IMR-90 (cell line): Measurements from ENCODE around the gene PLEK. TPM values are rescaled to one million over a fixed set of nuclear protein-coding genes. Genes with fewer than 3 reads are reported as not detected.

Experiments
- ATAC-seq: fragments of 200-7000 bp; cut with Tn5 transposase; 2 replicates; pipeline ENCODE4 v1.9.1; 2020; ENCODE audit warnings: low read depth, mild to moderate bottlenecking, moderate library complexity
- BruUV-seq: library from RNA; stranded (reverse); fragments of 400-500 nt; replicated peaks from 2 replicates; lab custom pipeline; 2021; lab: Mats Ljungman, UMichigan
- CTCF ChIA-PET: fragments of 300-600 bp; formaldehyde crosslinking; extraction: SDS; loops from one replicate; lab custom pipeline; 2021; ENCODE audit warnings: antibody characterized with exemption; lab: Yijun Ruan, JAX
- POLR2A ChIA-PET: fragments of 300-600 bp; sonication (Branson Sonifier 250); formaldehyde crosslinking; loops from one replicate; lab custom pipeline; 2022; ENCODE audit warnings: antibody characterized with exemption; ENCODE audit not compliant: unreplicated experiment; lab: Charles Lee
- DNase-seq: peaks from one replicate; pipeline ENCODE4 v3.0.0; 2013
- H2AFZ ChIP-seq: replicated peaks from 2 replicates; pipeline ENCODE3; 2013; ENCODE audit warnings: low read length, mild to moderate bottlenecking; ENCODE audit not compliant: poor library complexity
- H2AK5ac ChIP-seq: 2 replicates; pipeline ENCODE4 v1.6.1; 2013; ENCODE audit warnings: low read depth, low read length, inconsistent platforms
- H2AK9ac ChIP-seq: replicated peaks from 2 replicates; pipeline ENCODE3; 2013; ENCODE audit warnings: mild to moderate bottlenecking, low read depth, low read length, moderate library complexity; ENCODE audit not compliant: poor library complexity
- H2BK120ac ChIP-seq: 2 replicates; pipeline ENCODE4 v1.6.1; 2013; ENCODE audit warnings: low read depth, low read length, inconsistent platforms
- H2BK15ac ChIP-seq: 3 replicates; pipeline ENCODE4 v1.6.1; 2013; ENCODE audit warnings: low read depth, low read length, inconsistent platforms
- H2BK20ac ChIP-seq: 2 replicates; pipeline ENCODE4 v1.6.1; 2013; ENCODE audit warnings: low read depth, mild to moderate bottlenecking, inconsistent platforms, low read length, moderate library complexity
- H2BK5ac ChIP-seq: 2 replicates; pipeline ENCODE4 v1.6.1; 2013; ENCODE audit warnings: mild to moderate bottlenecking, low read depth, low read length, inconsistent platforms; ENCODE audit not compliant: poor library complexity, severe bottlenecking
- H3K14ac ChIP-seq: replicated peaks from 2 replicates; pipeline ENCODE4 v1.6.1; 2013; ENCODE audit warnings: low read depth, low read length, inconsistent platforms
- H3K18ac ChIP-seq: 2 replicates; pipeline ENCODE4 v1.6.1; 2013; ENCODE audit warnings: low read depth, low read length, control low read depth
- H3K23ac ChIP-seq: 2 replicates; pipeline ENCODE4 v1.6.1; 2013; ENCODE audit warnings: low read depth, low read length, inconsistent platforms
- H3K27ac ChIP-seq: 2 replicates; pipeline ENCODE4 v1.5.1; 2013; ENCODE audit warnings: mild to moderate bottlenecking, control low read depth, low read length; ENCODE audit not compliant: insufficient read depth
- H3K27me3 ChIP-seq: 2 replicates; pipeline ENCODE4 v1.6.1; 2013; ENCODE audit warnings: low read length; ENCODE audit not compliant: control insufficient read depth, insufficient read depth
- H3K36me3 ChIP-seq: 2 replicates; pipeline ENCODE4 v1.6.1; 2013; ENCODE audit warnings: low read length, mixed read lengths; ENCODE audit not compliant: control insufficient read depth, insufficient read depth
- H3K4ac ChIP-seq: 2 replicates; pipeline ENCODE4 v1.6.1; 2013; ENCODE audit warnings: low read depth, low read length, inconsistent platforms
- H3K4me1 ChIP-seq: 2 replicates; pipeline ENCODE4 v1.6.1; 2013; ENCODE audit warnings: low read length, mixed read lengths; ENCODE audit not compliant: control insufficient read depth, insufficient read depth
- H3K4me2 ChIP-seq: 2 replicates; pipeline ENCODE4 v1.6.1; 2013; ENCODE audit warnings: low read depth, mild to moderate bottlenecking, control low read depth, low read length, moderate library complexity
- H3K4me3 ChIP-seq: 2 replicates; pipeline ENCODE4 v1.5.1; 2013; ENCODE audit warnings: low read depth, mild to moderate bottlenecking, control low read depth, low read length, moderate library complexity; ENCODE audit not compliant: insufficient read depth
- H3K56ac ChIP-seq: 2 replicates; pipeline ENCODE4 v1.6.1; 2013; ENCODE audit warnings: low read length, inconsistent platforms; ENCODE audit not compliant: insufficient read depth; ENCODE audit errors: extremely low read depth
- H3K79me1 ChIP-seq, 2 experiments: 2 replicates each; pipeline ENCODE4 v1.6.1; 2013; ENCODE audit warnings: low read length in 2 of 2, inconsistent platforms in 1 of 2, low read depth in 1 of 2
- H3K9ac ChIP-seq: 2 replicates; pipeline ENCODE4 v1.6.1; 2013; ENCODE audit warnings: low read depth, low read length, control low read depth
- H3K9me1 ChIP-seq: 2 replicates; pipeline ENCODE4 v1.6.1; 2013; ENCODE audit warnings: low read length, inconsistent platforms; ENCODE audit not compliant: insufficient read depth
- H3K9me3 ChIP-seq: 2 replicates; pipeline ENCODE4 v1.6.1; 2013; ENCODE audit warnings: low read length; ENCODE audit not compliant: control insufficient read depth, insufficient read depth
- H4K20me1 ChIP-seq: 2 replicates; pipeline ENCODE4 v1.6.1; 2013; ENCODE audit warnings: low read length, inconsistent platforms; ENCODE audit not compliant: insufficient read depth
- H4K5ac ChIP-seq: 2 replicates; pipeline ENCODE4 v1.6.1; 2013; ENCODE audit warnings: mild to moderate bottlenecking, low read depth, low read length, control low read depth
- H4K8ac ChIP-seq, 2 experiments: 2 replicates each; pipeline ENCODE4 v1.6.1; 2013; ENCODE audit warnings: low read depth in 2 of 2, low read length in 2 of 2, control low read depth in 1 of 2, inconsistent platforms in 1 of 2
- H4K91ac ChIP-seq: 2 replicates; pipeline ENCODE4 v1.6.1; 2013; ENCODE audit warnings: low read depth, low read length, inconsistent platforms; ENCODE audit not compliant: insufficient read depth
- CEBPB ChIP-seq: IDR thresholded peaks from 2 replicates; pipeline ENCODE4 v1.6.1; 2012; ENCODE audit warnings: low read depth, low read length, improper control_type of control experiment
- CHD1 ChIP-seq: IDR thresholded peaks from 2 replicates; pipeline ENCODE4 v1.6.1; 2012; ENCODE audit warnings: low read depth, low read length, improper control_type of control experiment
- FOS ChIP-seq: fragments of 150-350 bp; IDR thresholded peaks from 2 replicates; pipeline ENCODE4 v1.6.1; 2016; ENCODE audit warnings: low read depth, low read length
- MXI1 ChIP-seq: IDR thresholded peaks from 2 replicates; pipeline ENCODE4 v1.6.1; 2012; ENCODE audit warnings: low read depth, mild to moderate bottlenecking, low read length, moderate library complexity, borderline replicate concordance
- POLR2A ChIP-seq: IDR thresholded peaks from 2 replicates; pipeline ENCODE4 v1.6.1; 2012; ENCODE audit warnings: mild to moderate bottlenecking, low read depth, low read length
- RAD21 ChIP-seq: IDR thresholded peaks from 2 replicates; pipeline ENCODE4 v1.6.1; 2012; ENCODE audit warnings: low read length, improper control_type of control experiment
- RCOR1 ChIP-seq: IDR thresholded peaks from 2 replicates; pipeline ENCODE4 v1.6.1; 2012; ENCODE audit warnings: mild to moderate bottlenecking, low read length, improper control_type of control experiment; ENCODE audit not compliant: insufficient replicate concordance
- SMC3 ChIP-seq: fragments of 150-350 bp; IDR thresholded peaks from 2 replicates; pipeline ENCODE4 v1.6.1; 2016; ENCODE audit warnings: low read depth, mild to moderate bottlenecking, antibody characterized with exemption, low read length, moderate library complexity
- dilution Hi-C: fragments of 300-500 bp; cut with HindIII; formaldehyde crosslinking; loops from one replicate; pipeline ENCODE4 v1.14.3; 2018; ENCODE audit warnings: low sequenced_read_pairs; ENCODE audit not compliant: unreplicated experiment
- in situ Hi-C: fragments of 300-500 bp; cut with MboI; formaldehyde crosslinking; loops from 3 replicates; pipeline ENCODE4 v1.14.3; 2019; ENCODE audit warnings: low sequenced_read_pairs, inconsistent platforms, mixed read lengths
- intact Hi-C: fragments of 100-400 bp; cut with micrococcal nuclease; formaldehyde crosslinking; loops from 2 replicates; pipeline ENCODE4 v1.10.0; 2022
- polyA plus RNA-seq, 3 experiments: library from polyadenylated mRNA; depleted of rRNA; stranded (reverse); fragments of >200 nt; gene quantifications; 2 replicates each; pipeline ENCODE4 v1.2.3, GENCODE V29; 2012; ENCODE audit warnings: low replicate concordance in 1 of 3
- total RNA-seq: library from RNA; depleted of rRNA; stranded (reverse); fragments of >200 nt; gene quantifications from 2 replicates; pipeline ENCODE4 v1.2.3, GENCODE V29; 2012
- TF ChIP-seq, protein P1 (sequence below): fragments of 150-350 bp; IDR thresholded peaks from 2 replicates; pipeline ENCODE4 v1.6.1; 2017; ENCODE audit warnings: mild to moderate bottlenecking, antibody characterized with exemption, low read length, low read depth

Gene PLEK
- total and polyA plus RNA-seq, 2 of the 4 experiments (the other 2 are of a cell fraction) = under 0.01 TPM; not detected in 1

GRCh38 chr2:68434981-68435380, 69.9 kb downstream of the PLEK start:
- no peak overlapping the region for H3K9ac ChIP-seq
- 0 out of 2 replicates have a peak, but pooled peaks cover 2% of the 10 kb centered on the region for H3K4me1 ChIP-seq
- no peak overlapping the region for H2AK9ac ChIP-seq
- no peak overlapping the region for H2AK5ac ChIP-seq
- POLR2A ChIA-PET = no interaction called here
- H4K5ac ChIP-seq = no peak overlapping the region
- no peaks in the 10 kb centered on the region for H3K79me1 ChIP-seq
- no peak overlapping the region for H3K18ac ChIP-seq
- dilution Hi-C loops (no loop called here), in situ Hi-C loops (no loop called here), intact Hi-C loops (no loop called here)
- no peak overlapping the region for H2BK5ac ChIP-seq
- no peak overlapping the region for H3K56ac ChIP-seq
- H3K27me3 ChIP-seq = peaks cover 16% of the 10 kb centered on the region
- H2BK15ac ChIP-seq = no peak overlapping the region
- H2BK20ac ChIP-seq = no peak overlapping the region
- ATAC-seq (no peak), DNase-seq (no peak)
- no peak overlapping the region for H2AFZ ChIP-seq
- H3K36me3 ChIP-seq = no peaks in the 10 kb centered on the region
- no peaks in the 10 kb centered on the region for H4K20me1 ChIP-seq
- no peaks in the 10 kb centered on the region for H3K9me1 ChIP-seq
- no peak overlapping the region for H3K27ac ChIP-seq
- no peak overlapping the region for H3K23ac ChIP-seq
- H3K4me3 ChIP-seq = no peak overlapping the region
- H3K9me3 ChIP-seq = no peaks in the 10 kb centered on the region
- H4K8ac ChIP-seq = no peak overlapping the region
- CTCF ChIA-PET = interaction anchor here (1.0 kb wide), 1 partner anchor 313 kb away, joined by 3 read pairs; no protein-coding TSS in a partner anchor
- H2BK120ac ChIP-seq = no peak overlapping the region
- H3K4ac ChIP-seq = no peak overlapping the region
- no peak overlapping the region for H3K4me2 ChIP-seq
- TF ChIP-seq, protein P1, sequence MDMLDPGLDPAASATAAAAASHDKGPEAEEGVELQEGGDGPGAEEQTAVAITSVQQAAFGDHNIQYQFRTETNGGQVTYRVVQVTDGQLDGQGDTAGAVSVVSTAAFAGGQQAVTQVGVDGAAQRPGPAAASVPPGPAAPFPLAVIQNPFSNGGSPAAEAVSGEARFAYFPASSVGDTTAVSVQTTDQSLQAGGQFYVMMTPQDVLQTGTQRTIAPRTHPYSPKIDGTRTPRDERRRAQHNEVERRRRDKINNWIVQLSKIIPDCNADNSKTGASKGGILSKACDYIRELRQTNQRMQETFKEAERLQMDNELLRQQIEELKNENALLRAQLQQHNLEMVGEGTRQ = no peak
- TF ChIP-seq MXI1 (no peak), CEBPB (no peak), FOS (no peak), CHD1 (no peak), RCOR1 (no peak), POLR2A (no peak), RAD21 (no peak), SMC3 (no peak)
- H3K14ac ChIP-seq = no peak overlapping the region
- BruUV-seq = no TSS peak
- no peak overlapping the region for H4K91ac ChIP-seq
